Gastrocnemius medialis (tissue), 4 donors: ENCODE measurements around the gene C1QTNF6. TPM values are rescaled to one million over a fixed set of nuclear protein-coding genes. Genes with fewer than 3 reads are reported as not detected.

Source experiments
- ATAC-seq, 2 donors: fragments of 150-250 bp; one replicate each; pipeline ENCODE4 v1.9.1; 2016
- DNase-seq, 2 donors: peaks; one replicate each; pipeline ENCODE4 v3.0.0-alpha.2; 2019
- H3K27ac ChIP-seq, 4 donors: fragments of 200-600 bp; sonication (generic); 1 replicate in 1 of 4; 2 replicates in 3 of 4; pipeline ENCODE4 v1.5.1; 2016 to 2018; ENCODE audit warnings: mild to moderate bottlenecking in 2 of 4, moderate library complexity in 1 of 4
- H3K27me3 ChIP-seq, 3 donors: fragments of 200-600 bp; sonication (generic) in 2 of 3; 1 replicate in 1 of 3; 2 replicates in 2 of 3; pipeline versions ENCODE4 v1.5.1 to v1.6.0; 2016 to 2019; ENCODE audit warnings: mild to moderate bottlenecking in 1 of 3, moderate library complexity in 1 of 3
- H3K36me3 ChIP-seq, 2 donors: fragments of 200-600 bp; sonication (generic) in 1 of 2; one replicate each; pipeline ENCODE4 v1.5.1; 2017 to 2018
- H3K4me1 ChIP-seq, 2 donors: fragments of 200-600 bp; sonication (generic) in 1 of 2; one replicate each; pipeline ENCODE4 v1.5.1; 2016 to 2017; ENCODE audit warnings: mild to moderate bottlenecking in 2 of 2
- H3K4me3 ChIP-seq, 4 donors: fragments of 200-600 bp; sonication (generic) in 3 of 4; 1 replicate in 1 of 4; 2 replicates in 3 of 4; pipeline ENCODE4 v1.5.1; 2016 to 2019; ENCODE audit warnings: mild to moderate bottlenecking in 2 of 4
- H3K9me3 ChIP-seq, 3 donors: fragments of 200-600 bp; sonication (generic) in 2 of 3; 1 replicate in 1 of 3; 2 replicates in 2 of 3; pipeline ENCODE4 v1.5.1; 2016 to 2019
- POLR2A ChIP-seq, 2 donors: fragments of 450-650 bp; IDR thresholded peaks; one replicate each; pipeline ENCODE4 v1.6.1; 2017; ENCODE audit warnings: antibody characterized with exemption in 2 of 2, mild to moderate bottlenecking in 2 of 2, moderate library complexity in 2 of 2
- in situ Hi-C, 4 donors: fragments of 200-750 bp; cut with MboI; loops; one replicate each; pipeline versions ENCODE4 v1.15.0 to v1.8.0; 2017; ENCODE audit warnings: low sequenced_read_pairs in 4 of 4
- intact Hi-C: fragments of 100-400 bp; cut with DNase I; formaldehyde crosslinking; loops from one replicate; pipeline ENCODE4 v1.15.1; 2023; ENCODE audit warnings: low total_unique reads
- total RNA-seq, 4 donors: library from RNA; depleted of rRNA; stranded (reverse); fragments of >200 nt; gene quantifications; one replicate each; pipeline versions ENCODE4 v1.1.0 to v1.2.3, GENCODE V29; 2016
- TF ChIP-seq, protein P1 (sequence below), 5 experiments: fragments of 450-650 bp in 3 of 5; fragments of 200-600 bp in 2 of 5; sonication (generic) in 2 of 5; IDR thresholded peaks in 4 of 5; conservative IDR thresholded peaks in 1 of 5; 1 replicate in 4 of 5; 2 replicates in 1 of 5; pipeline ENCODE4 v1.5.1; 2016 to 2019; ENCODE audit warnings: antibody characterized with exemption in 5 of 5, mild to moderate bottlenecking in 3 of 5, moderate library complexity in 3 of 5

The C1QTNF6 gene
- total RNA-seq, 4 donors from 2014 or later = 0.46 to 1.00 (median 0.84) TPM

GRCh38 chr22:37229012-37229804, 41.2 kb upstream of the C1QTNF6 start:
- Histone ChIP-seq H3K27ac (no peak overlapping the region), H3K36me3 (no peaks in the 10 kb centered on the region), H3K27me3 (peaks cover 5 to 31% (median 5%) of the 10 kb centered on the region in 3 donors), H3K4me3 (no peak overlapping the region), H3K9me3 (no peaks in the 10 kb centered on the region), H3K4me1 (no peaks in the 10 kb centered on the region)
- no peak for ATAC-seq
- in situ Hi-C loops (no loop called here), intact Hi-C loops (no loop called here)
- TF ChIP-seq, protein P1, sequence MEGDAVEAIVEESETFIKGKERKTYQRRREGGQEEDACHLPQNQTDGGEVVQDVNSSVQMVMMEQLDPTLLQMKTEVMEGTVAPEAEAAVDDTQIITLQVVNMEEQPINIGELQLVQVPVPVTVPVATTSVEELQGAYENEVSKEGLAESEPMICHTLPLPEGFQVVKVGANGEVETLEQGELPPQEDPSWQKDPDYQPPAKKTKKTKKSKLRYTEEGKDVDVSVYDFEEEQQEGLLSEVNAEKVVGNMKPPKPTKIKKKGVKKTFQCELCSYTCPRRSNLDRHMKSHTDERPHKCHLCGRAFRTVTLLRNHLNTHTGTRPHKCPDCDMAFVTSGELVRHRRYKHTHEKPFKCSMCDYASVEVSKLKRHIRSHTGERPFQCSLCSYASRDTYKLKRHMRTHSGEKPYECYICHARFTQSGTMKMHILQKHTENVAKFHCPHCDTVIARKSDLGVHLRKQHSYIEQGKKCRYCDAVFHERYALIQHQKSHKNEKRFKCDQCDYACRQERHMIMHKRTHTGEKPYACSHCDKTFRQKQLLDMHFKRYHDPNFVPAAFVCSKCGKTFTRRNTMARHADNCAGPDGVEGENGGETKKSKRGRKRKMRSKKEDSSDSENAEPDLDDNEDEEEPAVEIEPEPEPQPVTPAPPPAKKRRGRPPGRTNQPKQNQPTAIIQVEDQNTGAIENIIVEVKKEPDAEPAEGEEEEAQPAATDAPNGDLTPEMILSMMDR (IDR thresholded peaks at IDR 0.05 in 4 of 5, conservative IDR thresholded peaks at IDR 0.05 in 1 of 5) = no peak
- no peak for TF ChIP-seq POLR2A (IDR thresholded peaks at IDR 0.05)
- DNase-seq = no peak

- no peaks in the 10 kb centered on the region for H3K4me1 ChIP-seq
- intact Hi-C loops = no loop called here
- ATAC-seq = no peak
Observed at GRCh38 chr22:37228106-37229011, 40.3 kb upstream of the C1QTNF6 start.

GRCh38 chr22:37226514-37226913, 38.5 kb upstream of the C1QTNF6 start:
- peaks cover 0 to 20% (median 0%) of the 10 kb centered on the region in 3 donors for H3K27me3 ChIP-seq
- no peaks in the 10 kb centered on the region for H3K36me3 ChIP-seq
- in situ Hi-C loops (no loop called here), intact Hi-C loops (no loop called here)
- DNase-seq (no peak), ATAC-seq (no peak)
- H3K9me3 ChIP-seq = no peaks in the 10 kb centered on the region
- no peaks in the 10 kb centered on the region for H3K4me1 ChIP-seq
- no peak overlapping the region for H3K4me3 ChIP-seq
- TF ChIP-seq, protein P1 (IDR thresholded peaks at IDR 0.05 in 4 of 5, conservative IDR thresholded peaks at IDR 0.05 in 1 of 5) = no peak
- TF ChIP-seq POLR2A (IDR thresholded peaks at IDR 0.05) = no peak
- no peak overlapping the region for H3K27ac ChIP-seq

More at GRCh38 chr22:37228106-37229011, 40.3 kb upstream of the C1QTNF6 start:
- no peaks in the 10 kb centered on the region for H3K36me3 ChIP-seq
- no peak for DNase-seq
- TF ChIP-seq, protein P1 (IDR thresholded peaks at IDR 0.05 in 4 of 5, conservative IDR thresholded peaks at IDR 0.05 in 1 of 5) = no peak
- TF ChIP-seq POLR2A (IDR thresholded peaks at IDR 0.05) = no peak
- no peaks in the 10 kb centered on the region for H3K9me3 ChIP-seq
- H3K4me3 ChIP-seq = no peak overlapping the region
- H3K27ac ChIP-seq = no peak overlapping the region
- H3K27me3 ChIP-seq = peaks cover 0 to 26% (median 4%) of the 10 kb centered on the region in 3 donors
- in situ Hi-C loops = no loop called here

DNA sequence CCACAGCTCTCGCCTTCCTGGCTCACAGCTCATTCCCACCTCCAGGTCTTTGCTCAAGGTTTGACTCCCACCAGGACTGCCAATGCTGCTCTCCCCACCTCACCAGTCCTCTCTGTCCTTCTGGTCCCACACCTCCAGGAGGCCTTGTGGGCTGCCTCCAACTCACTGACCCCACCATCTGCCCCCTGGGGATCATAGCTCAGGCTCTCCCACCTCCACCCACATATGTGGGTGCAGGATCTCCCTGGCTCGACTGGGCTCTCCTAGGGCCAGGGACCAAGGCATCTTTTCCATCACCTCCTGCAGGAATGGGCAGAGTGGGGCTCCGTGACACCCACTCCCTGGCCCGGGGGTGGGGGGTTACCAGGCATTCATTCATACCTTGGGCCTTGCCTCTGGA, 38.0 kb upstream of the C1QTNF6 start:
- ATAC-seq (no peak), DNase-seq (no peak)
- no peak overlapping the region for H3K27ac ChIP-seq
- intact Hi-C loops (no loop called here), in situ Hi-C loops (no loop called here)
- H3K36me3 ChIP-seq = no peaks in the 10 kb centered on the region
- no peak overlapping the region for H3K4me3 ChIP-seq
- no peak for TF ChIP-seq POLR2A (IDR thresholded peaks at IDR 0.05)
- TF ChIP-seq, protein P1 (IDR thresholded peaks at IDR 0.05 in 4 of 5, conservative IDR thresholded peaks at IDR 0.05 in 1 of 5) = no peak
- no peaks in the 10 kb centered on the region for H3K4me1 ChIP-seq
- no peaks in the 10 kb centered on the region for H3K9me3 ChIP-seq
- peaks cover 0 to 18% (median 0%) of the 10 kb centered on the region in 3 donors for H3K27me3 ChIP-seq
